ENCODE measurements around the gene RAB40B. TPM values are rescaled to one million over a fixed set of nuclear protein-coding genes. Genes with fewer than 3 reads are reported as not detected.
A peak's percentile ranks its signal among the peaks of the same experiment; 100 is the strongest.

The RAB40B gene
- total RNA-seq, 1 donor from 2014 or later = 18.3 TPM

DNA sequence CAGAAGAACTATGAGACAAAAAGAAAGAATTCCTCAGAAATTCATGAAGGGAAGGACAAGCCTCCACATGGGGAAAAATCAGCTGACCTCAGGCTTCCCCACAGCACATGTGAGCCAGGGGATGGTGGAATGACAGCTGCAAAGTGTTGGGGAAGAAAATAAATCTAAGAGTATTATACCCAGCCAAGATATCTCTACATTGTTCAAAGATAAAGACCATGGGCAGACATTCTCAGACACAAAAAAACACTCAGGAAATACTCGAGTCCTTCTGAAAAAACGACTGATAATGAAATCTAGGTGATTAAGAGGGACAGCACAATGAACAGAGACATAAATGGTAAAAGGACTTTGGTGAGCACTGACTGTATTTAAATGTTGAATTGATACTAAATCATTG lies 3.9 kb downstream of the RAB40B start:
- FAIRE-seq = no peak
- no peak for DNase-seq (ENCODE audit: low spot score in 2 of 2)

DNA sequence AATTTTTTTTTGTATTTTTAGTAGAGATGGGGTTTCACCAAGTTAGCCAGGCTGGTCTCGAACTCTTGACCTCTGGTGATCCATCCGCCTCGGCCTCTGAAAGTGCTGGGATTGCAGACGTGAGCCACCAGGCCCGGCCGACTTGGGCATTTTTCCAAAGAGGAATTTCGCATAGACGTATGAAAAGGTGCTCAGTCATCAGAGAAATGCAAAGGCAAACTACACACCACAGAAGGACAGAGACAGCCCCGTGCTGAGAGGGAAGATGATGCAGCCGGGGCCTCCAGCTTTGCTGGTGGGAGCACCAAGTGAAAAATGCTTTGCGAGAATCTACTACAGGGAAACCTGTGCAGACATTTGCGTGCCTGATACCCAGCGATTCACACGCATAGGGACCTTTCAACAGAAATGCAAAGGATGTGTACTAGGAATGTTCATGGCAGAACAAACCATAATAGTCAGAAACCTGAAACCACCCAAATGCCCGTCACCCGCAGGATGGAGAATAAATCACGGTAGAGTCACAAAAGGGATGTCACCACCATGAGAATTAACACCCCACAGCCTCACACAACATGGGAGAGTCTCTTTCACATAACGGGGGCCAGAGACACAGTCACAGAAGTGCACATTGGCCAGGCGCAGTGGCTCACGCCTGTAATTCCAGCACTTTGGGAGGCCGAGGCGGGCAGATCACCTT lies 5.2 kb downstream of the RAB40B start:
- FAIRE-seq (no peak), DNase-seq (ENCODE audit: low spot score in 2 of 2) (no peak)

DNA sequence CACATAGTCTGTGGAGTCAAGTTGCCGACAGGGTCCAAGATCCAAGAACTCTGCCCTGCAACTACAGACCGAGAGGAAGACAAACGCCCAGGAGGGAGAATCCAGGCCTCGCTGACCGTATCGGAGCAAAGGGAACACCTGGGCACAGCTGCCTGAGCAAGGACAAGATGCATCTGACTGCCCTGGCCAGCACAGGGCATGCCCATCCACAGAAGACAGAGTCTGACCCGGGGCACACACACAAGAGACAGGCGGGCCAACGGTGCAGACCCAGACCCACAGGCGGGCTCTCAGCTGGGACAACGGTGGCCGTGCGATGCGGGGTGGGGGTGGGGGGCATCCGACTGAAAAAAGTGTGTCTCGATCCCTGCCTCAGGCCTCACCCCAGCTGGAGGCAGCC lies 6.2 kb downstream of the RAB40B start:
- DNase-seq (ENCODE audit: low spot score in 2 of 2) = no peak
- FAIRE-seq = no peak

DNA sequence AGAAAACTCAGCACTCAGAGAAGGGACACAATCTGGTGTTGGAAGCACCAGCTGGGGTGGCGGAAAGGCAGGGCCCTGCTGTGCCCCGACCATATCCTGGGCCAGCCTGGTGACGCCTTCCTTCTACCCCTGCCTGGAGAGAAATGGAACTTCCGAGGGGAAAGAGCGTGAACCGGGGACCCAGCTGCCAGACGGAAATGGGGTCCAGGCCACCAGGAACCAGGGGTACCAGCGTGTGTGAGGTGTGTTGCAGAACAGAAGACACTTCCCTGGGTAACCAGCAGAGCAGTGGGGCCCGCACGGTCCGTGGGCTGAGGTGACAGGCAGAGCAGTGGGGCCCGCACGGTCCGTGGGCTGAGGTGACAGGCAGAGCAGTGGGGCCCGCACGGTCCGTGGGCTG lies 6.8 kb downstream of the RAB40B start:
- FAIRE-seq = no peak
- no peak for DNase-seq (ENCODE audit: low spot score in 2 of 2)

DNA sequence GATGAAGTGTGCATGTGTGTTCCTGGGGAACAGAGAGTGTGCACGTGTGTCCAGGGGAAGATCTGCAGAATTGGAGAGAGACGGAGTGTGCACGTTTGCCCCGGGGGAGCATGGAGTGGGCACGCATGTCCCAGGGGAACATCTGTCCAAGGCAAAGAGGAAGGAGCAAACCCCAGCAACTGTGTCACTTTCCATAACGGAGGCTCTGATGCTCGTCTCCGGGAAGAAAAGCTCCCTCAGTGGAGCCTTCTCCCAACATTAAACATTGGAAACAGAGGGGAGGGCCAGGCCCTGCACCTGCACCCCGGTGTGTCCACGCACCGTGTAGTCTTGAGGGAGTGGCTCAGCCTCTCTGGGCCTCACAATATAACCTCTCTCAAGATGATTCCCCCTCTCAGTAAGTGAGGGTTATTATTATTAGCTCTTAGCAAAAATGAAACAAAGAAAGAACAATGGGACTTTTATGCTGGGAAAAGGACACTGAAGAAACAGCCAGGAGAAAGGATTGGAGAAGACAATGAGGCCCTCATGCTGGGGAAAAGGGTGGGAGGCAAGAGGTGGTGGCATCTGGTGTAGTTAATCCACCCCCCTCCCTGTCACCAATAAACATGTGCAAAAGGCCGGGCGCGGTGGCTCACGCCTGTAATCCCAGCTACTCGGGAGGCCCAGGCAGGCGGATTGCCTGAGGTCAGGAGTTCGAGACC lies 7.6 kb downstream of the RAB40B start:
- FAIRE-seq (no peak), DNase-seq (ENCODE audit: low spot score in 2 of 2) (peak in 1 of 2 donors; percentile 72)

DNA sequence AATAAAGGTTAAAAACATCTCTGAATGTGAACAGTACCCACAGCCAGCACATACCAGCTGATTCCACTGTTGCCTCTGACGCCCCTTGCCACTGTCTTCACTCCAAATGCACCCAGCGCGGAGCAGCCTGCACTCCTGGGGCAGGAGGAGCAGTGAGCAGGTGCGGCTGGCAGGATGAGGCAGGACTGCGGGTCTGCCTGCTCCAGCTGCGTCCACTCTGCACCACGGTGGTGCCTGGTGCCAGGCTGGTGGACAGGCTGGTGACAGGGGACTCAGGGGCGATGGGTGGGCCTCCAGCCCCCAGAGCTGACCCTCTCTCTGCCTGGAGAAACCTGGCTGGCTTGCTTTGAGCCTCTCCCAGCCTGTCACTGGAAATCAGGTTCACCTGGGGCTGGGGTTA lies 9.4 kb downstream of the RAB40B start:
- no peak for DNase-seq (ENCODE audit: low spot score in 2 of 2)
- no peak for FAIRE-seq

DNA sequence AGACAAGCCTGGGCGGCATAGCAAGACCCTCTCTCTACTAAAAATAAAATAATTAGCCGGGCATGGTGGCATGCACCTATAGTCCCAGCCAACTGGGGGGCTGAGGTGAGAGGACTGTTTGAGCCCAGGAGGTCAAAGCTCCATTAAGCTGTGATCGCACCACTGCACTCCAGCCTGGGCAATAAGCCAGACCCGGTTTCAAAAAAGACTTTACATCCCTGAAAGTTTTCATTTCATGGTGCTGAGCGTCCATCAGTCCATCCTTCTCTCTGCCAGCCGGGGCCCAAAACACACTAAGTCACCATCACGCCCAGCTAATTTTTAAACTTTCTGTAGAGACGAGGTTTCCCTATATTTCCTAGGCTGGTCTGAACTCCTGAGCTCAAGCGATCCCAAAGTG lies 10.6 kb downstream of the RAB40B start:
- no peak for FAIRE-seq
- no peak for DNase-seq (ENCODE audit: low spot score in 2 of 2)

DNA sequence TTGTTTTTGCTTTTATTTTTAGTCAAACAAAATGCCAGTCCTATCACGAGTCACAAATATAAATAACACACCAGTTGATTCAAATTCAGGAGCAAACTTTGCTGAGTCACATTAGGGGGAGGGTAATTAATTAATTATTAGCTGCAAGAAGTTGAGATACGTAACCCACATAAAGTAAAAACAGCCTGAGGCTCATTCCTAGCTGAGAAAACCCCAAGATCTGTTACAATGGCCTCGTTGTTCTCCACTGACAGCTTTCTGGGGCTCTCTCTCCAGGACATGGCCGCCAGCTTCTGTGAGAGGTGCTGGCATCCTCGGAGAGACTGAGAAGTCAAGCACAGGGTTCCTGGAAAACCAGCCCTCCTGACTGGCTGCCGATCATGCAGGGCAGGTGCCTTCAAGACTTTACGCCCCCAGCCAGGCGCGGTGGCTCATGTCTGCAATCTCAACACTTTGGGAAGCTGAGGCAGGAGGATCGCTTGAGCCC lies 11.1 kb downstream of the RAB40B start:
- DNase-seq (ENCODE audit: low spot score in 2 of 2) = no peak
- no peak for FAIRE-seq

DNA sequence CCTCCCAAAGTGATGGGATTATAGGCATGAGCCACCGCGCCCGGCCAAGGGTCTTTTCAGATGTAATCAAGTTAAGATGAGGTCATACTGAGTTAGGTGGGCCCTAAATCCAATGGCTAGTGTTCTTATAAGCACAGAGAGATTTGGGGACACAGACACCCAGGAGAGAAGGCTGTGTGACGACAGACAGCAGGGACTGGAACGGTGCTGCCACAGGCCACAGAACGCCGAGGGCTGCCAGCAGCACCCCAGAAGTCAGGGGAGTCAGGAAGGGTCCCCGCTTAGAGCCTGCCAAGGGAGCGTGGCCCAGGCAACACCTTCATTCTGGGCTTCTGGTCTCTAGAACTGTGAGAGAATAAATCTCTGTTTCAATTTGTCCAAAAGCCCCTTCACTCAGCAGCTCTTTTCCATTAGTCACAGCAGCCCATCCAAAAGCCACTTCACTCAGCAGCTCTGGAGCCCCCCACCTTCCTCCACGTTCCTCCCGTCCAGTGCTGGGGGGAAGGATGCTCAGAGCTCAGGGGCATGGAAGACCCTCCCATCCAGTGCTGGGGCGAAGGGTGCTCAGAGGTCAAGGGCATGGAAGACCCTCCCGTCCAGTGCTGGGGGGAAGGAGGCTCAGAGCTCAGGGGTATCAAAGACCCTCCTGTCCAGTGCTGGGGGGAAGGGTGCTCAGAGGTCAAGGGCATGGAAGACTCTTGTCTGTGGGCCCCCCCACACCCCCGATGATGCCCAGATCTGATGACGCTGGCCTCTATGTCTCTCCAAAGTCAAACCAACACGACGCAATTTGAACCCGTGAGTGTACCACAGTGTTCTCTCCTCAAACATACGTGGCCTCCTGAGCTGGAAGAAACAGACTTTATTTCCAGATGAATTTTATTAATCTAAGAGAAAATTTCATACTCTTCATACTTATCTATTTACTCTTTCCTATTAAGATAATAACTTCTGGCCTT lies 11.9 kb downstream of the RAB40B start:
- FAIRE-seq = no peak
- DNase-seq (ENCODE audit: low spot score in 2 of 2) = no peak

DNA sequence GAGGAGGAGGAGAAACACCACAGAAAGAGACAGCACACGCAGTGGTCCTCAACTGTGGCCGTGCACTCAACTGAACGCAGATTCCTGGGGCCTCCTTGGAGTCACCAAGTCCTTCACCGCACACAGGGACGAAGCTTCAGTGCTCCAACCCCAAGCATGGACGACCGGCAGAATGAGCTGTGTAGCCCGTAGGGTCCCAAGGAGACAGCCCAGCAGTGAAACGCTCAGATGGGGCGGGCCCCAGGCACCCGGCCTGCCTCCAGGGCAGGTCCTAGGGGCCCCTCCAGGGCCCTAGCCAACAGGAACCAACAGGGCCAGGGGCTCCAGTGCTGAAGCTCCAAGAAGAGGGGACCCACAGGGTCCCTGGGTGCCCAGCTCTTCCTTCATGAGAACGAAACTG lies 13.2 kb downstream of the RAB40B start:
- DNase-seq (ENCODE audit: low spot score in 2 of 2) = no peak
- no peak for FAIRE-seq

DNA sequence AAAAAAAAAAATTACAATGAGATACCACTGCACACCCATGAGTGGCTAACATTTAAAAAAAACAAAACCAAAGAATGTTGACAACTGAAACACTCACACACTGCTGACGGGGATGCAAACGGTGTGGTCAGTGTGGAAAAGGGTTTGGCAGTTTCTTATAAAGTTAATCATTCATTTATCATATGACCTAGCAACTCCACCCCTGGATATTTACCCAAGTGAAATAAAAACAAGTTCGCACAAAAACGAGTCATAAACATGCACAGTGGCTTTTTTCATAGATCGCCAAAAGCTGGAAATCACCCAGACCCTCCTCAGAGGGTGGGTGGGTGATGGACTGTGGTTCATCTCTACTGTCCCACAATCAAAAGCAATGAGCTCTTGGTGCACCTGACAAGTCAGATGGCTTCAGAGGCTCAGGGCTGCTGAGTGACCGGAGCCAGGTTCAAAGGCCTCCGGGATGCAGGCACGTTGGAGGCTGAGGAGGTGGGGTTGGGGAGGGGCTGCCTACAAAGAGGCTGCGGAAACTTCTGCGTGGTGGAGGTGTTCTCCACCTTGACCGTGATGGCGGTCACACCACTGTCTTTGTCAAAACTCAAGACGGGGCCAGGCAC lies 14.2 kb downstream of the RAB40B start:
- DNase-seq (ENCODE audit: low spot score in 2 of 2) = no peak
- FAIRE-seq = no peak

DNA sequence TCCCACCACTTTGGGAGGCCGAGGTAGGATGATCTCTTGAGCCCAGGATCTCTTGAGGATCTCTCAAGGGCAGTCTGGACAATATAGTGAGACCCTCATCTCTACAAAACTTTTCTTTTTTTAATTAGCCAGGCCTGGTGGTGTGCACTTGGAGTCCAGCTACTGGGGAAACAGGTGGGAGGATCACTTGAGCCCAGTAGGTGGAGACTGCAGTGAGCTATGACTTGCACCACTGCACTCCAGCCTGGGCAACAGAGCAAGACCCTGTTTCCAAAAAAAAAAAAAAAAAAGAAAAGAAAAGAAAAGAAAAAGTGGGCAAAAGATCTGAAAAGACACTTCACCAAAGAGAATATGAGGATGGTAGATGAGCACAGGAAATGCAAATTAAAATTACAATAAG lies 15.0 kb downstream of the RAB40B start:
- DNase-seq (ENCODE audit: low spot score in 2 of 2) (no peak), FAIRE-seq (no peak)

DNA sequence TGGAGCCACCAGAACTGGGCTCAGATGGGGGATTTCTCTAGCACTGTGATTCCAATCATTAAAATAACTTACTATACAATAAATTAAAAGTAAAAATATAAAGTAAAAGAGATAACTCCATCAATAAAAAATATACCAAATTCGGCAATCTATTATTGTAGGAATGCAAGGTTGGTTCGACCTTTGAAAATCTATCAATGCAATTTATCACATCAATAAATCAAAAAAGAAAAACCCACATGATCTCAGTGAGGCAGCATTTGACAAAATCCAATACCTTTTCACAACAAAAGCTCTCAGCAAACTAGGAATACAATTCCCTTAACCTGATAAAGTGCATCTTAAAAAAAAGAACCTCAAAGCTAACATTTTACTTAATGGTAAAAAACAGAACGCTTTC lies 17.0 kb downstream of the RAB40B start:
- no peak for DNase-seq (ENCODE audit: low spot score in 2 of 2)
- no peak for FAIRE-seq

DNA sequence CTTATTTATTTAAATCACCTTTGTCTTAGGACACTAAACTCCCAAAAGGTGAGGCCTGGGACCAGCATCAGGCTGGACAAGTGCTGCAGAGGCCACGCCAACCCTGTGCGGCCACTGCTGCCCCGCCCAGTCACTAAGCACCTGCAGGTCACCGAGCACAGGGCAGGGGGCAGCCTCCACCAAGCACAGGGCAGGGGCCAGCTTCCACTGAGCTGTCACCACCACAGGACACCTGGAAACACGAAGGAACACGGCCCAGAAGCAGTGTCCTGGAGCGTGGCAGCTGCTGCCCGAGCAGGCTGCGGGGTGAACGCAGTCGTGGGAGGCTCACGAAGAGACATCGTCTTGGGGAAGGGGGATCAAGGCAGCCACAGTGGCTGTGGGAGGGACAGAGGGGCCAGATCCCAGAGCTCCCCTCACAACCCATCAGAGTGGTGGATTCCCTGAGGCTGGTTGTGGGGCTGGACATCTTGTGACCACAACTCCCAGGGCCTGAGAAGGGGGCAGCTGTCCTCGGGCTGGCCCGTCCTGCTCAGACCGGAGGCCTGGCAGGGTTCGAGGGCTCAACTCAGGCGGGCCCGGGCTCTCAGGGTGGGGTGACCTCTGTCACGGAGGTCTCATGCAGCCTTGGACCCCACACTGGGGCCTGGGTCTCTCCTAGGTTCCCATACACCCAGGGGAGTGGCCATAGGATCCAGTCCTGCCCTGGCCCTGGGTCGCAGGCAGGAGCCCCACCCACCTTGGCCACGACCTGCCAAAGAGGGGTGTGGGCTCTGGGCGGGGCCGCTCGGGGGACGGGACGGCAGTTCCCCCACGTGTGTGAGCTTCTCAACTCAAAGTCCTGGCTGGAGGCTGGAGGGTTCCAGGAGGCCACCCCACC lies 18.7 kb downstream of the RAB40B start:
- FAIRE-seq = no peak

DNA sequence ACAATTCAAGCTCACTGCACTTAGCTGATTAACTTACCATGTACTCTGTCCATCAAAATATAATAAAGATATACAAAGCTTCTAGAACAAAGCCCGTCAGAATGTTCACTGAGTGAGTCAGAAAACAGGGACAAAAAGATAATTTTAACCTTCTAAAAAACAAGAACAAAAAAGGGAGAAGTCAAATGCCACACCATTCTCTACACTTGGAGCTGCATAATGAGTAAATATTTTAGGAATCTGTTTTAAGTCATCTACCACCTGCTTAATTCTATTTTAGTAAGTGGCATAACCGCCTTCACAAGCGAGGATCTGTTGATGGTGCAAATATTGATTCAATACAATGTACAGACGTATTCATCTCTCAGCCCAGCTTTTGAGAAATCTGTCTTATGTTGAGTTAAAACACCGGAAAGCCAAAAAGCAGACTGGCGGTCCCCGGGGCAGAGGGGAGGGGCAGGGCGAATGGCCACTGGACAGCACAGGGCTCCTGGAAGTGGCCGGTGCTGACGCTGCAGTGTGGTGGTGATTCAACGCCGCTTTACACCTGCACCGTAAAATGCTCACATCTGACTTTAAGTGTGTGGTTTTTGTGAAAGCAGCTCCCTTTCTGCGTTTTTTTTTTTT lies 20.1 kb downstream of the RAB40B start:
- DNase-seq (ENCODE audit: low spot score in 2 of 2) (no peak), FAIRE-seq (no peak)

More for the DNA sequence above, 18.7 kb downstream of the RAB40B start:
- DNase-seq (ENCODE audit: low spot score in 2 of 2) = no peak

DNA sequence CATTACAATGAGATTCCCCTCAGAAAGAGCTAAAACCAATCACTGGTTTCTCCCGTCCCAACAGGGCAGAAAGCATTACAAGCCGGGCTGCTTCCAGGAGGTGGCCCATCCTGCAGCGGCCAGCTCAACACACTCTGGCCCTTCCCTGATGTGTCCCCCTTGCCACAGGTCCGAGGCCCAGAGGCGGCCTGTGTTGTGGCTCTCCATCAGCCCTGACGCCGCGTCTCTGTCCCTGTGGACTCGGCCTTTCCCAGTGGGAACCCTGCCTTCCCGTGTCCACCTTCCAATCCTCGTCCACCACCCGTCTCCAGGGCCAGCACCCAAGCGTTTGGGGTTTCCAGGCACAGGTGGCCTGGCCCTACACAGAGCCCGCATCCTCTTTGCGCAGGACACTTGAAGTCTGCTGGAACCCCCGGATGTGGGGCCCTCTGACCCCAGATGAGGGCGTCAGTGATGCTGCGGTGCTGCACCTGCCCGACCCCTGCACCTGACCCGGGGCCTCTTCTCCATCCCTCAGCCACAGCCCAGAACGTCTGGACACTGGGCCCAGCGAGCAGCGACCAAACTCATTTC lies 21.1 kb downstream of the RAB40B start:
- DNase-seq (ENCODE audit: low spot score in 2 of 2) = no peak
- FAIRE-seq = no peak

DNA sequence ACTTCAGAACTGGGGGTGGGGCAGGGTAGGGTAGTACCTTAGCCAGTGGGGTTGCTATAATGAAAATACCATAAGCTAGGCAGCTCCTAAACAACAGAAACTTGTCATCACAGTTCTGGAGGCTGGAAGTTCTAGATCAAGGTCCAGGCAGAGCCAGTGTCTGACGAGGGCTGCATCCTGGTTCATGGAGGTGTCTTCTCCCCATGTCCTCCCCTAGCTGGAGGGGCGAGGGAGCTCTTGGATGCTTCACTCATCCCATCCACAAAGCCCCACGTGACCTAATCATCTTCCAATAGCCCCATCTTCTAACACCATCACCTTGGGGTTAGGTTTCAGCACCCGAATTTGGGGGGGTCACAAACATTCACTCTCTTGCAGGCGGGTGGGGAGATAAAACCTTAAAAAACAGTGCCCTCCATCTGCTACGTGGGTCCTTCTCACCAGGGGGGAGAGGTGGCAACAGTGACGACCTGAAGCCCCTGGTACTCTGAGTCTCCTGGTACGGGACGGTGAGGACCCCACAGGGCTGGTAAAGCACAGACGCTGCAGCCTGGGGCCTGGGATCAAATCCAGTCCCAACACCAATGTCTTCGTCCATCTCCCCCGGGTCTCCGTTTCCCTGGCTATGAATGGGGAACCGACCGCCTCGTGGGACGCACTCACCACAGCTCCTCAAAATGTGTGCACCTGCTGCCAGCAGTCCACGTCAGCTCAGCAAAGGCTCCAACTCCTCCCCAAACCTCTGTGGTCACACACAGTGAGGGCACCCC lies 22.8 kb downstream of the RAB40B start:
- no peak for DNase-seq (ENCODE audit: low spot score in 2 of 2)
- no peak for FAIRE-seq

Measured in frontal cortex (tissue), 4 donors.